T47D (cell line): ENCODE results near the gene IL10.
"Not testable (repeated sequence)": the region's sequence is repeated elsewhere in the genome, so short reads cannot be mapped to it uniquely, and the experiment has no call there.

Experiments
- DNase-seq, 2 experiments: peaks; one replicate each; pipeline versions ENCODE4 v3.0.0 to v3.0.0-alpha.2; 2011 to 2012; ENCODE audit warnings: low read depth in 1 of 2, low spot score in 1 of 2
- JUND ChIP-seq: IDR thresholded peaks from 2 replicates; pipeline ENCODE4 v1.6.1; 2012; ENCODE audit warnings: low read depth
- in situ Hi-C: cut with HindIII; loops from 2 replicates; pipeline ENCODE4 v1.10.0; 2016; ENCODE audit warnings: low sequenced_read_pairs, low pct_unique_long_range_greater_than_20kb

Gene IL10

DNA sequence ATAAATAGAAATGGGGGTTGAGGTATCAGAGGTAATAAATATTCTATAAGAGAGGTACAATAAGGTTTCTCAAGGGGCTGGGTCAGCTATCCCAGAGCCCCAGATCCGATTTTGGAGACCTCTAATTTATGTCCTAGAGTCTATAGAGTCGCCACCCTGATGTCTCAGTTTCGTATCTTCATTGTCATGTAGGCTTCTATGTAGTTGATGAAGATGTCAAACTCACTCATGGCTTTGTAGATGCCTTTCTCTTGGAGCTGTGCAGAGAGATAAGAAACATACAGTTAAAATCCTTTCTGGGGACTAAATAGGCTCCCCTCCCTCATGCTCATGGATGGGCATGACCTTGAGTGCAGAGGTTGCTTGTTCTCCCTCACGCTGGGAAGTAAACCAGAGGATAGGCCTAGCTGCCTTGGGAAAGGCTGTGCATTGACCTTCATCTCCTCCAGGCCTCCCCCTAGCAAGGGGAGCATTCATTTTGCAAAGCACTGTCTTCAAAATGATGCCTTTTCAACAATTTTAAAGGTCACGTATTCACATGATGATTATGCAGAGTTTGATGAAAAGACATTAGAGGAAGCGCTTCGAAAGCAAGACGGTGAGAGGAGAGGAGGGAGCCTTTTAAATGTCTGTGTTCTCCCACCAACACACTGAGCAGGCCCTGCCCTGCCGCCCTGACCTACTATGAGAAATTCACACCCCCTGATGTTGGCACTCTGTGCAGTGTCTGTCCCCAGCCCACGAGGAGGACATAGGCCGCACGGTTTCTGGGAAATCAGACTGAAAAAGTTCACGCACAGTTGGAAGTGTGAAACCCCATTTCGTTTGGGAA is 3.6 kb downstream of the IL10 start:
- TF ChIP-seq JUND = no peak
- in situ Hi-C loops = no loop called here

DNA sequence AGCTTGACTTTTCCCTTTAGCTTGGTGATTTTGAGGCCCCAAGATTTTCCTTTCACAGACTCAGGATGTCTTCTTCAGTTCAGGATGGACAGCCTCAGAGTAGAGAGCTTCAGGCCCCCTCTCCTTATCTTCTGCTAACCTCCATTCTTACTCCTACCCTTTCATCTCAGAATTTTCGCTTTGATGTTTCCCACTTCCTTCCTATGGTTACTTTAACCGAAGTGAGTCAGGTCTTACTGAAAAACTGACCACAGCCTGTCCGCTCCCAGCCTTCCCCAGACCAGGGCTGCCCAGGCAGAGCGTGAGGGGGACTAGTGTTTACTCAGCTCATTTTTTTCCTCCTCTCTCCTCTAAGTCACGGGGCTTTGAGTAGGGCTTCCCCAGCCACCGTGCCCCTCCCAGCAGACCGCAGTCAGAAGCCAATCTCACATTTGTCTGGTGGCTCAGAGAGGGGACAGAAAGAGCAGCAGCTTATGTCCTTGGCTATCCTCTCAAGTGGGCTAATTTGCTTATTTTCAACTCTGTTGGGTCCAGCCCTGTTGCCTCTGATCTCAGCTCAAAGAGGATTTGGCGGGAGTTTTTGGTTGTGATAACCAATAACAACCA is 5.9 kb downstream of the IL10 start:
- TF ChIP-seq JUND = no peak
- in situ Hi-C loops = no loop called here
- DNase-seq = no peak

More for the DNA sequence above, 3.6 kb downstream of the IL10 start:
- no peak for DNase-seq

GRCh38 chr1:206765771-206766170 is 6.5 kb downstream of the IL10 start:
- DNase-seq, in situ Hi-C loops: not testable (repeated sequence)

GRCh38 chr1:206762741-206763364 is 9.4 kb downstream of the IL10 start:
- in situ Hi-C loops, DNase-seq: not testable (repeated sequence)

GRCh38 chr1:206761159-206761768 is 11.0 kb downstream of the IL10 start:
- in situ Hi-C loops = no loop called here
- DNase-seq = peak; percentile 20 to 62
- no peak for TF ChIP-seq JUND

GRCh38 chr1:206760590-206760989 is 11.7 kb downstream of the IL10 start:
- in situ Hi-C loops = no loop called here
- no peak for TF ChIP-seq JUND
- DNase-seq = no peak

GRCh38 chr1:206757524-206758266 is 14.6 kb downstream of the IL10 start:
- TF ChIP-seq JUND = no peak
- in situ Hi-C loops = no loop called here
- DNase-seq = no peak

DNA sequence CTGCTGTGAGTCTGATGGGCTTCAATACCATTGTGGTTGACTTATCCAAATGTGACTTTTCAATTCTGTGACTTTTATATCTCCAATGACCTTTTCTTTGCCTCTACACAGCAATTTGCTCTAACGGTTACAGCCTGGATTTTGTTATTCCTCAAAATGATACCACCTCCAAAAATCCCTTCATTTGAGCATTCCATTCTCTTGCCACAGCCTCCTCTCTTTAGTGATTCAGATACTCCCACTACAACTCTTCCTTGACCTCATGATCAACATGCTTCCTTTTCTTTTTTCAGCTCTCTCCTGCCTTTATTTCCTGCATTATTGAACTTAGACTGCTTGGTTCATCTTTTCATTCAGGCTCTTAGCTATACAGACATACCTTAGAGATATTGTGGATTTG is 18.3 kb downstream of the IL10 start:
- DNase-seq = no peak
- TF ChIP-seq JUND = no peak
- in situ Hi-C loops = no loop called here

DNA sequence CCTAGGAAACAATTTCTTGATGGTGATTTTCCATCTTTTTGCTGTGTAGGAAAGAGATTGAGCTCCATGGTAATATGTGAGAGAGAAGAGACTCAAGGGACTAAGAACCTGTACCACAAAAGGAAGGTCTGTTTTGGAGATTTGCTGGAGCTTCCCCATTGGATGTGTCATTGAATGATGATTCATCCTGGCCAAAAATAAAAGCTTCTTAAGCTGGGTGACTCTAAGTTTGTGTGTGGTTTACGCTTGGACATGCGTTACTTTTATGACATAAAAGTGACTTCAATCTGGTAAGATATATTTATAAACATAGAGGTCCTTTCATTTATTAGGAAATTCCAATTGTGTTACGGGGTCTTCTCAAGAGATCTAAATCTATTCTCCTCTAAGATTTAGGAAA is 19.2 kb downstream of the IL10 start:
- in situ Hi-C loops = no loop called here
- TF ChIP-seq JUND = no peak
- DNase-seq = no peak

- TF ChIP-seq JUND = no peak
- in situ Hi-C loops = no loop called here
- DNase-seq = no peak
Observed at GRCh38 chr1:206752481-206752880, 19.8 kb downstream of the IL10 start.

DNA sequence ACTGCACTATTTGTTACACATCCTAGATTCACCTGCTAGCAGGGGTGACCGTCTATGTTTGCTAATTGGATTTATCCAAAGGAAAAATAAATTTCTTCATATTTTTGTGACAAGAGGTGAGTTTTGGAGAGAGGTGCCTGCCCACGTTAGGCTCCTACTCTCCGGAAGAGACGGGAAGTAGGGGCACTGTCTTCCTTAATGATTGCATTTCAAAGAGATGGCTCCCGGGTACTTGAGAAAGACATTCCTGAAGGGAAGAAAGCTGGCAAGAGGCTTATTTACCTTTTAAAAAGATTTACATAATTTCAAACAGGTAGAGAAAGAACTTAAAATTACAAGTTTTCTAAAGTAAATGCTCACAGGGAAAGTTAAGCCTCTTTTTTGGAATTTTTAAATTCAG is 20.4 kb downstream of the IL10 start:
- TF ChIP-seq JUND = no peak
- in situ Hi-C loops = no loop called here

GRCh38 chr1:206748348-206749030 is 23.8 kb downstream of the IL10 start:
- no peak for TF ChIP-seq JUND
- no peak for DNase-seq
- in situ Hi-C loops = no loop called here

More for the DNA sequence above, 20.4 kb downstream of the IL10 start:
- DNase-seq = no peak
